Osteoblast (primary cell): ENCODE measurements around the gene SHROOM3. TPM values are rescaled to one million over a fixed set of nuclear protein-coding genes. Genes with fewer than 3 reads are reported as not detected.

Experiments
- DNase-seq: peaks from one replicate; pipeline ENCODE4 v3.0.0; 2011; ENCODE audit warnings: low spot score, mixed read lengths; ENCODE audit not compliant: insufficient read length; ENCODE audit errors: missing footprints
- H2AFZ ChIP-seq: 2 replicates; pipeline ENCODE4 v1.6.0; 2011; ENCODE audit warnings: mild to moderate bottlenecking, low read length
- H3K27ac ChIP-seq: 2 replicates; pipeline ENCODE4 v1.5.1; 2011; ENCODE audit warnings: mild to moderate bottlenecking, low read depth, low read length, moderate library complexity
- H3K27me3 ChIP-seq: 2 replicates; pipeline ENCODE4 v1.6.0; 2012; ENCODE audit warnings: mild to moderate bottlenecking, control low read depth, inconsistent platforms, low read length, moderate library complexity; ENCODE audit not compliant: insufficient read depth
- H3K36me3 ChIP-seq: 2 replicates; pipeline ENCODE4 v1.5.1; 2011; ENCODE audit warnings: mild to moderate bottlenecking, low read length, control low read depth, moderate library complexity; ENCODE audit not compliant: insufficient read depth
- H3K4me1 ChIP-seq: 2 replicates; pipeline ENCODE4 v1.5.1; 2011; ENCODE audit warnings: mild to moderate bottlenecking, low read length, control low read depth, moderate library complexity; ENCODE audit not compliant: insufficient read depth
- H3K4me2 ChIP-seq: 2 replicates; pipeline ENCODE4 v1.6.0; 2011; ENCODE audit warnings: mild to moderate bottlenecking, low read length; ENCODE audit not compliant: insufficient read depth
- H3K4me3 ChIP-seq: fragments of 200-600 bp; sonication (generic); 3 replicates; pipeline ENCODE4 v1.5.1; 2012; ENCODE audit warnings: mild to moderate bottlenecking, low read length, inconsistent platforms; ENCODE audit not compliant: insufficient read depth
- H3K79me2 ChIP-seq: 2 replicates; pipeline ENCODE4 v1.6.0; 2012; ENCODE audit warnings: mild to moderate bottlenecking, low read length, control low read depth, inconsistent platforms; ENCODE audit not compliant: insufficient read depth
- H3K9me3 ChIP-seq: 2 replicates; pipeline ENCODE4 v1.5.1; 2011; ENCODE audit warnings: low read depth, low read length, control low read depth
- H4K20me1 ChIP-seq: 2 replicates; pipeline ENCODE4 v1.6.0; 2012; ENCODE audit warnings: mild to moderate bottlenecking, low read length, control low read depth; ENCODE audit not compliant: insufficient read depth
- total RNA-seq: library from RNA; depleted of rRNA; stranded (reverse); fragments of >200 nt; gene quantifications from 2 replicates; pipeline ENCODE4 v1.2.3, GENCODE V29; 2012
- TF ChIP-seq, protein P1 (sequence below): IDR thresholded peaks from 2 replicates; pipeline ENCODE4 v1.5.1; 2011; ENCODE audit warnings: mild to moderate bottlenecking, low read depth, low read length, moderate library complexity; ENCODE audit errors: extremely low read depth

Gene SHROOM3
- total RNA-seq, 1 donor: 9.8 TPM

DNA sequence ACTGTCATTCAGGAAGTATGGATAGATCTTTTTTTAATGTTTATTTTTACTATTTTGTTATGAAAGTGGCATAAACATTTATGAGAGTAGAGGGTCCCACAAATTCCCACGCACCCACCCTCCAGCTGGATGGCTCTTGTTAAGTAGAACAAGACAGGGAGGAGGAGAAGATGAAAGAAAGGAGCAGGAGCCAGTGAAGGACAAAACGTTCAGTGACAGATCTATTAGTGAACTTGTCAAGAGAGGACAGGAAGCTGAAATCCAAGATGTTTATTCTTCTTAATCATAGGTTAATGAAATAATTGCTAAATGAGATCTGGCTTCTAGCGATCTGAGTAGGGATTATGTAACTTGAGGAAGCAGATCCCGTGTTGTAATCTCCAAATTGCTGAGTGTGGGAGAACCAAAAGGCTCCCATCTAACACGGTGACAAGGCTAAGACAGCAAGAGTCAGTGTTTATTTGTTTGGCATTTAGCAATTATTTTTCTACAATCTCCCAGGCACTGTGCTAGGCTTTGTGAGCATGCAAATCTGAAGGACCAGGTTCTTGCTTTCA lies 162.5 kb downstream of the SHROOM3 start:
- no peak overlapping the region for H3K4me2 ChIP-seq
- TF ChIP-seq, protein P1, sequence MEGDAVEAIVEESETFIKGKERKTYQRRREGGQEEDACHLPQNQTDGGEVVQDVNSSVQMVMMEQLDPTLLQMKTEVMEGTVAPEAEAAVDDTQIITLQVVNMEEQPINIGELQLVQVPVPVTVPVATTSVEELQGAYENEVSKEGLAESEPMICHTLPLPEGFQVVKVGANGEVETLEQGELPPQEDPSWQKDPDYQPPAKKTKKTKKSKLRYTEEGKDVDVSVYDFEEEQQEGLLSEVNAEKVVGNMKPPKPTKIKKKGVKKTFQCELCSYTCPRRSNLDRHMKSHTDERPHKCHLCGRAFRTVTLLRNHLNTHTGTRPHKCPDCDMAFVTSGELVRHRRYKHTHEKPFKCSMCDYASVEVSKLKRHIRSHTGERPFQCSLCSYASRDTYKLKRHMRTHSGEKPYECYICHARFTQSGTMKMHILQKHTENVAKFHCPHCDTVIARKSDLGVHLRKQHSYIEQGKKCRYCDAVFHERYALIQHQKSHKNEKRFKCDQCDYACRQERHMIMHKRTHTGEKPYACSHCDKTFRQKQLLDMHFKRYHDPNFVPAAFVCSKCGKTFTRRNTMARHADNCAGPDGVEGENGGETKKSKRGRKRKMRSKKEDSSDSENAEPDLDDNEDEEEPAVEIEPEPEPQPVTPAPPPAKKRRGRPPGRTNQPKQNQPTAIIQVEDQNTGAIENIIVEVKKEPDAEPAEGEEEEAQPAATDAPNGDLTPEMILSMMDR: no peak
- DNase-seq: no peak

DNA sequence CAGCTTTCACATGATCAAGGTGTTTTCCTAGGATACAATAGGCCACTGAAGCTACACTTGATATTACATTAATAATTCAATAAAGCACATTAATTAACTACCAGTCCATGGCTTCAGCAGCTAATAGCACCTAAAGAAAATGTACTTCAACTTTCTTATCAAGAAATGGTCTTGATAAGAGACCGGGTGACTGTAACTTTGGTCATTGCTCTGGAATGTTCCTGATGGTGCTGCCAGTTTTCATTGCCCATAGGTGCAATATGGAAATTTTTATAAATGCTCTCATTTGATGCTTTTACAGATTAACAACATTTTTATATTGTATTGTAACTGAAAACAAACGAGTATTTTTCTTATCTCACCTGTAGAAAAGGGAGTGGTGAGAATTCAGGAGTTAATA lies 165.4 kb downstream of the SHROOM3 start:
- no peak overlapping the region for H3K4me3 ChIP-seq
- H3K4me1 ChIP-seq: peaks cover 6% of the 10 kb centered on the region
- no peak overlapping the region for H3K27ac ChIP-seq
- H3K36me3 ChIP-seq: no peaks in the 10 kb centered on the region
- no peak overlapping the region for H2AFZ ChIP-seq
- H4K20me1 ChIP-seq: no peaks in the 10 kb centered on the region
- TF ChIP-seq, protein P1: no peak
- no peaks in the 10 kb centered on the region for H3K27me3 ChIP-seq
- no peak for DNase-seq
- H3K4me2 ChIP-seq: no peak overlapping the region
- no peaks in the 10 kb centered on the region for H3K9me3 ChIP-seq
- no peaks in the 10 kb centered on the region for H3K79me2 ChIP-seq

More for the DNA sequence above, 162.5 kb downstream of the SHROOM3 start:
- Histone ChIP-seq H3K79me2 (no peaks in the 10 kb centered on the region), H3K36me3 (no peaks in the 10 kb centered on the region), H3K27ac (no peak overlapping the region), H3K9me3 (no peaks in the 10 kb centered on the region), H3K4me1 (peaks cover 3% of the 10 kb centered on the region), H2AFZ (no peak overlapping the region), H4K20me1 (no peaks in the 10 kb centered on the region), H3K27me3 (no peaks in the 10 kb centered on the region), H3K4me3 (no peak overlapping the region)

DNA sequence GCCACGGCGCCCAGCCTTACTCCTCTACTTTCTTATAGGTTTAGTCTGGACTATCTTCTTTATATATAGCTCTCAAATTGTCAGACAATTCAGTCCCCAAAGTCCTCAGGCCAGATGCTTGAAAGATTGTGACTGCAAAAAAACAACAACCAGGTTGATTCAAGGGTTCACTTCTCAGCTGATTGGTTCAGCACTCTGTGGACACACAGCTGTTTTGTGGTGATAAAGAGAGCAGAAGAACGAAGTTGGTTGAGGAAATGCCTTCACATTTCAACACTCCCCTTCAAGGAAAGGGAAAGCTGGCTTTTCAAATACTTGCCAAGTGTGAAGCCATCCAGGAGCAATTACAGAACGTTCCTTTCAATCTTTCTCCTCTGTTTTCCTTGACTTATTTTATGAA lies 166.8 kb downstream of the SHROOM3 start:
- Histone ChIP-seq H4K20me1 (no peaks in the 10 kb centered on the region), H3K79me2 (no peaks in the 10 kb centered on the region), H2AFZ (no peak overlapping the region), H3K27ac (no peak overlapping the region), H3K4me2 (peak overlapping the region; percentile 14), H3K36me3 (no peaks in the 10 kb centered on the region), H3K9me3 (no peaks in the 10 kb centered on the region), H3K27me3 (no peaks in the 10 kb centered on the region), H3K4me3 (no peak overlapping the region), H3K4me1 (peaks cover 10% of the 10 kb centered on the region)
- DNase-seq: no peak
- TF ChIP-seq, protein P1: no peak

DNA sequence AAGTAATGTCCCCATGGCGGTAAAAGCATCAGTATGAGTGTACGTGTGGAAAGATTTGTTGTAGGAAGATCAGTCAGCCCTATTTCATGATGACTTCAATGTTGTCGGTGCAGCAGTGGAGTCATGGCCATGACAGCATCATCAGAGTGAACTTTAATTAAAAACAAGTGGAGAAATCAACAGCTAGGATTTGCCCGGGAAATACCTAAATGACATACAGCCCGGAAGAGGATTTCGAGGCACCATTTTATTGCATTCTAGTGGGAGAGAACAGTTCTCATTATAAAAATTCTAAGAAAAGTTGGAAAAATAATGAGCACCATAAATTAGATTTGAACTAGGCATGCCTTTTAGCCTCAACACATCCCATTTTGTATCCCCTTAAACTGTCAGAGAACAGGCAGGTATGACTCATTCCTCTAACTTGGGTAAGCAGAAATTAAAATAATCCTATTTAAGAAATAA lies 170.1 kb downstream of the SHROOM3 start:
- H3K36me3 ChIP-seq: no peaks in the 10 kb centered on the region
- no peaks in the 10 kb centered on the region for H3K79me2 ChIP-seq
- no peak for DNase-seq
- H3K27ac ChIP-seq: no peak overlapping the region
- H3K4me1 ChIP-seq: peaks cover 22% of the 10 kb centered on the region
- H2AFZ ChIP-seq: no peak overlapping the region
- H3K4me2 ChIP-seq: no peak overlapping the region
- H3K4me3 ChIP-seq: no peak overlapping the region
- H3K9me3 ChIP-seq: no peaks in the 10 kb centered on the region
- TF ChIP-seq, protein P1: no peak
- no peaks in the 10 kb centered on the region for H4K20me1 ChIP-seq
- H3K27me3 ChIP-seq: no peaks in the 10 kb centered on the region
